Measurements from ENCODE around the gene ZNF135. TPM values are rescaled to one million over a fixed set of nuclear protein-coding genes. Genes with fewer than 3 reads are reported as not detected.

The ZNF135 gene
- total and polyA plus RNA-seq, 10 of the 15 experiments (the other 5 are each of a cell fraction or from before 2014, with no cell fraction given): 0.04 TPM; not detected in 9

DNA sequence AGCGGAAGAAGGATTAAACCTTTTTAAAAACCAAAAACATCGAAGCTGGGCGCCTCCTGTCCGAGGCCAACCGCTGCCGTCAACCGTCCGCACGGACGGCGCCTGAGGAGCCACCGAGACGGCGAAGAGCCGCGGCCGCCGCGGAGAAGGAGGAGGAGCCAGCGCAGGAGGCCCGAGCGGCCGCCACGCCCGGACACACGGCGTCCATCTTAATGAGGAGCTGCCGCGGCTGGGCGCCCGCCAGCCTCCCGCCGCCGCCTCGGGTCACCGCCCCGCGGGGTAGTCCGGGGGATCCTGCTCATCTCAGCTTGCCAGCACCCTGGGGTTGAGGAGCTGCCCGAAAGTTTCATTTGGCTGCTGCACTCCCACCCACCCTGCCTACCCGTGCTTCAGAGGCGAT, 14.7 kb upstream of the ZNF135 start (continued):
- TF ChIP-seq PAX8 (IDR thresholded peaks at IDR 0.05) (no peak), TCF7 (IDR thresholded peaks at IDR 0.05; ENCODE audit: borderline replicate concordance) (no peak)

- Histone ChIP-seq H3K27ac (ENCODE audit: control insufficient read depth, insufficient read depth) (no peak overlapping the region), H3K36me3 (ENCODE audit: control insufficient read depth in 2 of 2, insufficient read depth in 2 of 2, low read length in 1 of 2) (no peaks in the 10 kb centered on the region), H3K4me2 (ENCODE audit: control insufficient read depth, insufficient read depth) (no peak overlapping the region), H3K4me3 (no peak overlapping the region), H3K9ac (ENCODE audit: control insufficient read depth, insufficient read depth, low read length) (no peak overlapping the region), H4K20me1 (ENCODE audit: control insufficient read depth, insufficient read depth) (no peaks in the 10 kb centered on the region), H3K79me2 (ENCODE audit: control insufficient read depth, insufficient read depth, low read length) (no peaks in the 10 kb centered on the region), H2AFZ (ENCODE audit: control insufficient read depth, low read depth, low read length) (no peak overlapping the region), H3K27me3 (replicated peaks in 1 of 2; ENCODE audit: control insufficient read depth in 2 of 2, insufficient read depth in 2 of 2, low read length in 1 of 2) (no peaks in the 10 kb centered on the region), H3K9me3 (replicated peaks; ENCODE audit: control insufficient read depth, insufficient read depth, low read length) (peaks cover 5% of the 10 kb centered on the region; the same call in 2 of the 3 replicates), H3K4me1 (ENCODE audit: control insufficient read depth, insufficient read depth, low read length) (no peaks in the 10 kb centered on the region)
- CTCF ChIA-PET: no interaction called here
- POLR2A ChIA-PET: no interaction called here
- ATAC-seq (no peak), DNase-seq (ENCODE audit: low read depth, low spot score) (no peak), FAIRE-seq (no peak)
- no TSS peak for BruUV-seq (replicated peaks)
- TF ChIP-seq ZNF622 (IDR thresholded peaks at IDR 0.05) (no peak), CHD4 (IDR thresholded peaks at IDR 0.05) (no peak), MXI1 (IDR thresholded peaks at IDR 0.05; ENCODE audit: low read depth, low read length) (no peak), RFX5 (IDR thresholded peaks at IDR 0.05; ENCODE audit: low read depth, low read length) (no peak), RBBP5 (conservative IDR thresholded peaks at IDR 0.05) (no peak)
- in situ Hi-C loops (cut with MboI) (no loop called here), intact Hi-C loops (cut with micrococcal nuclease; ENCODE audit: unreplicated experiment) (no loop called here)
- 61% methylated on average over 23 of the region's 26 CpGs for WGBS (ENCODE audit: insufficient coverage, insufficient replicate concordance, low lambda C conversion rate, missing lambda C conversion rate)
- RAD21 ChIA-PET (ENCODE audit: unreplicated experiment): no interaction called here
- SMC1A ChIA-PET (ENCODE audit: uncharacterized antibody, unreplicated experiment): no interaction called here
Measured at GRCh38 chr19:58044886-58045285, 14.2 kb upstream of the ZNF135 start.

DNA sequence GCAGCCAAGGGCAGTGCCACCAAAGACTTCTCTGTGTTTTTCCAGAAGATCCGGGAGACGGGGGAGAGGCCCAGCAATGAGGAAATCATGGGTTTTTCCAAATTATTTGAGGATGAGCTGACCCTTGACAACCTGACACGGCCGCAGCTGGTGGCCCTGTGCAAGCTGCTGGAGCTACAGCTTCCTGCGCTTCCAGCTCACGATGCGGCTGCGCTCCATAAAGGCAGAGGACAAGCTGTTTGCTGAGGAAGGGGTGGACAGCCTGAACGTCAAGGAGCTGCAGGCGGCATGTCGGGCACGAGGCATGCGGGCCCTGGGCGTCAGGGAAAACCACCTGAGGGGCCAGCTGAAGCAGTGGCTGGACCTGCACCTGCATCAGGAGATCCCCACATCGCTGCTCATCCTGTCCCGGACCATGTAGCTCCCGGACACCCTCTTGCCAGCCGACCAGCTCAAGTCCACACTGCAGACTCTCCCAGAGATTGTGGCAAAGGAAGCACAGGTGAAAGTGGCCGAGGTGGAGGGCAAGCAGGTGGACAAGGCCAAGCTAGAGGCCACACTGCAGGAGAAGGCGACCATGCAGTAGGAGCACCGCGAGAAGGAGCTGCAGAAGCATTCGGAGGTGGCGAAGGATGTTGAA, 13.6 kb upstream of the ZNF135 start:
- Histone ChIP-seq H3K4me3 (no peak overlapping the region), H3K79me2 (ENCODE audit: control insufficient read depth, insufficient read depth, low read length) (no peaks in the 10 kb centered on the region), H3K27ac (ENCODE audit: control insufficient read depth, insufficient read depth) (no peak overlapping the region), H3K27me3 (replicated peaks in 1 of 2; ENCODE audit: control insufficient read depth in 2 of 2, insufficient read depth in 2 of 2, low read length in 1 of 2) (no peaks in the 10 kb centered on the region), H2AFZ (ENCODE audit: control insufficient read depth, low read depth, low read length) (no peak overlapping the region), H3K4me2 (ENCODE audit: control insufficient read depth, insufficient read depth) (no peak overlapping the region), H3K9me3 (replicated peaks; ENCODE audit: control insufficient read depth, insufficient read depth, low read length) (peaks cover 4% of the 10 kb centered on the region; the same call in 2 of the 3 replicates), H3K9ac (ENCODE audit: control insufficient read depth, insufficient read depth, low read length) (no peak overlapping the region), H3K4me1 (ENCODE audit: control insufficient read depth, insufficient read depth, low read length) (no peaks in the 10 kb centered on the region), H4K20me1 (ENCODE audit: control insufficient read depth, insufficient read depth) (no peaks in the 10 kb centered on the region), H3K36me3 (ENCODE audit: control insufficient read depth in 2 of 2, insufficient read depth in 2 of 2, low read length in 1 of 2) (no peaks in the 10 kb centered on the region)
- FAIRE-seq (no peak), ATAC-seq (no peak), DNase-seq (ENCODE audit: low read depth, low spot score) (no peak)
- POLR2A ChIA-PET: no interaction called here
- RAD21 ChIA-PET (ENCODE audit: unreplicated experiment): no interaction called here
- BruUV-seq (replicated peaks): no TSS peak
- intact Hi-C loops (cut with micrococcal nuclease; ENCODE audit: unreplicated experiment): no loop called here
- SMC1A ChIA-PET (ENCODE audit: uncharacterized antibody, unreplicated experiment): no interaction called here
- CTCF ChIA-PET: no interaction called here
- in situ Hi-C loops (cut with MboI): no loop called here
- 41% methylated on average over 24 of the region's 24 CpGs for WGBS (ENCODE audit: insufficient coverage, insufficient replicate concordance, low lambda C conversion rate, missing lambda C conversion rate)
- no peak for TF ChIP-seq SRF (IDR thresholded peaks at IDR 0.05; ENCODE audit: low read depth in 2 of 2, low read length in 2 of 2)
- no peak for TF ChIP-seq REST (IDR thresholded peaks at IDR 0.05; ENCODE audit: low read depth, low read length)
- no peak for TF ChIP-seq E2F4 (IDR thresholded peaks at IDR 0.05; ENCODE audit: low read depth, low read length)
- TF ChIP-seq EZH2 (IDR thresholded peaks at IDR 0.05; ENCODE audit: borderline replicate concordance, control insufficient read depth, low read depth, low read length): no peak
- TF ChIP-seq NRF1 (conservative IDR thresholded peaks at IDR 0.05; ENCODE audit: low read depth, low read length): no peak
- no peak for TF ChIP-seq KLF5 (IDR thresholded peaks at IDR 0.05; ENCODE audit: partially characterized antibody)
